CD4-positive, CD25-positive, alpha-beta regulatory T cell (primary cell): Measurements from ENCODE around the gene UNK. TPM values are rescaled to one million over a fixed set of nuclear protein-coding genes. Genes with fewer than 3 reads are reported as not detected.
A peak's percentile ranks its signal among the peaks of the same experiment; 100 is the strongest.

Experiments
- ATAC-seq, 2 donors: fragments of 150-1000 bp; cut with Tn5 transposase; one replicate each; pipeline ENCODE4 v1.10.0; 2021; ENCODE audit warnings: low read depth in 2 of 2, moderate number of reproducible peaks in 2 of 2, moderate library complexity in 1 of 2
- DNase-seq, 3 donors: peaks; one replicate each; pipeline versions ENCODE4 v3.0.0 to v3.0.0-alpha.2; 2012 to 2022; ENCODE audit warnings: mixed read lengths in 1 of 3
- H3K27ac ChIP-seq: one replicate; pipeline ENCODE4 v1.7.0; 2013; ENCODE audit warnings: mild to moderate bottlenecking, low read length; ENCODE audit not compliant: insufficient read depth, poor library complexity, severe bottlenecking
- H3K27me3 ChIP-seq: one replicate; pipeline ENCODE4 v1.7.0; 2013; ENCODE audit warnings: low read length; ENCODE audit not compliant: control insufficient read depth, insufficient read depth
- H3K36me3 ChIP-seq: one replicate; pipeline ENCODE4 v1.7.0; 2013; ENCODE audit warnings: mild to moderate bottlenecking, low read length, moderate library complexity; ENCODE audit not compliant: control insufficient read depth, insufficient read depth
- H3K4me1 ChIP-seq: 2 replicates; pipeline ENCODE4 v1.7.0; 2013; ENCODE audit warnings: mild to moderate bottlenecking, low read length; ENCODE audit not compliant: insufficient read depth, control insufficient read depth, poor library complexity, severe bottlenecking
- H3K4me3 ChIP-seq: one replicate; pipeline ENCODE4 v1.7.0; 2013; ENCODE audit warnings: low read depth, mild to moderate bottlenecking, low read length, moderate library complexity
- H3K9me3 ChIP-seq, 2 experiments: 1 replicate in 1 of 2; 2 replicates in 1 of 2; pipeline ENCODE4 v1.7.0; 2013; ENCODE audit warnings: low read length in 2 of 2, mild to moderate bottlenecking in 1 of 2, moderate library complexity in 1 of 2; ENCODE audit not compliant: control insufficient read depth in 2 of 2
- H3K27ac Mint-ChIP-seq, 3 donors: one replicate each; pipeline ENCODE4 v1.8.0; 2020 to 2022; ENCODE audit warnings: mild to moderate bottlenecking in 3 of 3, mixed read lengths in 3 of 3, moderate library complexity in 2 of 3
- H3K27me3 Mint-ChIP-seq: one replicate; pipeline ENCODE4 v1.8.0; 2022; ENCODE audit warnings: mild to moderate bottlenecking, mixed read lengths
- H3K36me3 Mint-ChIP-seq: one replicate; pipeline ENCODE4 v1.8.0; 2020; ENCODE audit warnings: mixed read lengths
- H3K4me1 Mint-ChIP-seq, 4 donors: one replicate each; pipeline ENCODE4 v1.8.0; 2020 to 2022; ENCODE audit warnings: mixed read lengths in 4 of 4, mild to moderate bottlenecking in 1 of 4
- H3K4me3 Mint-ChIP-seq, 4 donors: one replicate each; pipeline ENCODE4 v1.8.0; 2020 to 2022; ENCODE audit warnings: mild to moderate bottlenecking in 4 of 4, mixed read lengths in 4 of 4, moderate library complexity in 3 of 4
- H3K9me3 Mint-ChIP-seq, 7 donors: one replicate each; pipeline ENCODE4 v1.8.0; 2020 to 2022; ENCODE audit warnings: mixed read lengths in 7 of 7, mild to moderate bottlenecking in 3 of 7, moderate library complexity in 2 of 7
- polyA plus RNA-seq, 4 donors: library from polyadenylated mRNA; unstranded; fragments of 300-500 nt; fragmentation: Illumina TruSeq; gene quantifications; one replicate each; pipeline ENCODE4 v1.2.3, GENCODE V29; 2021
- total RNA-seq: library from RNA; stranded (reverse); gene quantifications from one replicate; pipeline ENCODE4 v1.2.3, GENCODE V29; 2022

The UNK gene
- total and polyA plus RNA-seq, 5 donors from 2014 or later, result 15.3 to 33.9 (median 24.2) TPM

- ATAC-seq (no peak), DNase-seq (no peak)
- peak overlapping the region; percentile 58 to 83 (median 76) for H3K4me3 Mint-ChIP-seq
- H3K36me3 ChIP-seq, result no peaks in the 10 kb centered on the region
- no peaks in the 10 kb centered on the region for H3K36me3 Mint-ChIP-seq
- peaks cover 0 to 29% (median 0%) of the 10 kb centered on the region in 4 donors for H3K4me1 Mint-ChIP-seq
- H3K9me3 Mint-ChIP-seq, result no peaks in the 10 kb centered on the region
- peaks cover 19% of the 10 kb centered on the region for H3K4me1 ChIP-seq
- peak overlapping the region; percentile 32 for H3K4me3 ChIP-seq
- H3K27ac Mint-ChIP-seq, result peak overlapping the region in 2 of 3 donors; percentile 32 to 55
- no peaks in the 10 kb centered on the region for H3K27me3 ChIP-seq
- no peaks in the 10 kb centered on the region for H3K9me3 ChIP-seq
- H3K27me3 Mint-ChIP-seq, result peaks cover 4% of the 10 kb centered on the region
- peak overlapping the region; percentile 69 for H3K27ac ChIP-seq
Measured at GRCh38 chr17:75763613-75764416, 20.8 kb upstream of the UNK start.

GRCh38 chr17:75764417-75764710 is 20.2 kb upstream of the UNK start:
- Mint-ChIP-seq H3K27me3 (peaks cover 4% of the 10 kb centered on the region), H3K4me1 (peaks cover 0 to 29% (median 0%) of the 10 kb centered on the region in 4 donors), H3K9me3 (no peaks in the 10 kb centered on the region), H3K36me3 (no peaks in the 10 kb centered on the region), H3K4me3 (peak overlapping the region in 3 of 4 donors; percentile 74 to 83 (median 79)), H3K27ac (peak overlapping the region in 2 of 3 donors; percentile 32 to 51)
- DNase-seq, result no peak
- Histone ChIP-seq H3K4me1 (peaks cover 19% of the 10 kb centered on the region), H3K9me3 (no peaks in the 10 kb centered on the region), H3K27me3 (no peaks in the 10 kb centered on the region), H3K4me3 (peak overlapping the region; percentile 32), H3K27ac (peak overlapping the region; percentile 69), H3K36me3 (no peaks in the 10 kb centered on the region)
- no peak for ATAC-seq

- H3K4me1 ChIP-seq, result peaks cover 19% of the 10 kb centered on the region
- H3K4me3 ChIP-seq, result peak within 1 kb of the TSS; percentile 32
Measured at GRCh38 chr17:75764711-75765421, 19.7 kb upstream of the UNK start, which contains the start of gene GALK1. Gene GALK1 (minus strand): TSS chr17:75765192. CDS start chr17:75765136, 56 bp downstream.

GRCh38 chr17:75765981-75766380 is 18.6 kb upstream of the UNK start:
- peak overlapping the region; percentile 60 to 84 (median 69) for H3K4me3 Mint-ChIP-seq
- H3K27me3 ChIP-seq, result no peaks in the 10 kb centered on the region
- H3K9me3 Mint-ChIP-seq, result no peaks in the 10 kb centered on the region
- H3K4me3 ChIP-seq, result no peak overlapping the region
- H3K27ac Mint-ChIP-seq, result peak overlapping the region; percentile 56 to 71 (median 65)
- no peak for DNase-seq
- H3K4me1 Mint-ChIP-seq, result peaks cover 0 to 29% (median 0%) of the 10 kb centered on the region in 4 donors
- no peaks in the 10 kb centered on the region for H3K36me3 Mint-ChIP-seq
- no peak for ATAC-seq
- no peak overlapping the region for H3K27ac ChIP-seq
- no peaks in the 10 kb centered on the region for H3K9me3 ChIP-seq
- H3K4me1 ChIP-seq, result peaks cover 19% of the 10 kb centered on the region
- no peaks in the 10 kb centered on the region for H3K36me3 ChIP-seq
- H3K27me3 Mint-ChIP-seq, result peaks cover 4% of the 10 kb centered on the region

More at GRCh38 chr17:75764711-75765421, 19.7 kb upstream of the UNK start, which contains the start of gene GALK1:
- Mint-ChIP-seq H3K27ac (peak within 1 kb of the TSS in 2 of 3 donors; percentile 55 to 65), H3K9me3 (no peaks in the 10 kb centered on the region), H3K36me3 (no peaks in the 10 kb centered on the region), H3K4me1 (peaks cover 0 to 29% (median 0%) of the 10 kb centered on the region in 4 donors), H3K4me3 (peak within 1 kb of the TSS; percentile 60 to 84 (median 76)), H3K27me3 (peaks cover 4% of the 10 kb centered on the region)
- no peaks in the 10 kb centered on the region for H3K9me3 ChIP-seq
- peak within 1 kb of the TSS; percentile 69 for H3K27ac ChIP-seq
- H3K36me3 ChIP-seq, result no peaks in the 10 kb centered on the region
- ATAC-seq (peak; percentile 91 to 92), DNase-seq (peak; percentile 64 to 81 (median 66))
- no peaks in the 10 kb centered on the region for H3K27me3 ChIP-seq

GRCh38 chr17:75767881-75768280 is 16.7 kb upstream of the UNK start:
- no peaks in the 10 kb centered on the region for H3K9me3 ChIP-seq
- H3K27me3 ChIP-seq, result no peaks in the 10 kb centered on the region
- H3K4me3 ChIP-seq, result no peak overlapping the region
- Mint-ChIP-seq H3K9me3 (no peaks in the 10 kb centered on the region), H3K36me3 (no peaks in the 10 kb centered on the region), H3K4me1 (peaks cover 0 to 24% (median 0%) of the 10 kb centered on the region in 4 donors), H3K27ac (peak overlapping the region in 1 of 3 donors; percentile 43), H3K27me3 (peaks cover 4% of the 10 kb centered on the region), H3K4me3 (peak overlapping the region in 1 of 4 donors; percentile 79)
- H3K4me1 ChIP-seq, result peaks cover 19% of the 10 kb centered on the region
- no peaks in the 10 kb centered on the region for H3K36me3 ChIP-seq
- ATAC-seq, result no peak
- no peak overlapping the region for H3K27ac ChIP-seq
- DNase-seq, result no peak

- no peaks in the 10 kb centered on the region for H3K27me3 ChIP-seq
- Mint-ChIP-seq H3K36me3 (no peaks in the 10 kb centered on the region), H3K27me3 (peaks cover 4% of the 10 kb centered on the region), H3K4me1 (peaks cover 0 to 10% (median 0%) of the 10 kb centered on the region in 4 donors), H3K9me3 (no peaks in the 10 kb centered on the region), H3K27ac (no peak overlapping the region), H3K4me3 (peak overlapping the region in 2 of 4 donors; percentile 29 to 58)
- no peak for DNase-seq
- H3K36me3 ChIP-seq, result no peaks in the 10 kb centered on the region
- no peak overlapping the region for H3K27ac ChIP-seq
- H3K4me3 ChIP-seq, result no peak overlapping the region
- H3K4me1 ChIP-seq, result peaks cover 7% of the 10 kb centered on the region
- no peak for ATAC-seq
- no peaks in the 10 kb centered on the region for H3K9me3 ChIP-seq
Measured at GRCh38 chr17:75769536-75769935, 15.1 kb upstream of the UNK start.

GRCh38 chr17:75771334-75772281 is 13.0 kb upstream of the UNK start:
- Histone ChIP-seq H3K9me3 (no peaks in the 10 kb centered on the region), H3K4me1 (peaks cover 11% of the 10 kb centered on the region), H3K4me3 (no peak overlapping the region), H3K27ac (no peak overlapping the region), H3K27me3 (no peaks in the 10 kb centered on the region), H3K36me3 (peaks cover 7% of the 10 kb centered on the region)
- peaks cover 4% of the 10 kb centered on the region for H3K27me3 Mint-ChIP-seq
- H3K4me1 Mint-ChIP-seq, result peaks cover 3 to 21% (median 7%) of the 10 kb centered on the region in 4 donors
- no peak overlapping the region for H3K27ac Mint-ChIP-seq
- ATAC-seq (no peak), DNase-seq (no peak)
- peak overlapping the region in 2 of 4 donors; percentile 13 to 64 for H3K4me3 Mint-ChIP-seq
- H3K9me3 Mint-ChIP-seq, result no peaks in the 10 kb centered on the region
- H3K36me3 Mint-ChIP-seq, result peaks cover 7% of the 10 kb centered on the region
